ENCODE measurements around the gene FAM120A.

FAM120A gene

DNA sequence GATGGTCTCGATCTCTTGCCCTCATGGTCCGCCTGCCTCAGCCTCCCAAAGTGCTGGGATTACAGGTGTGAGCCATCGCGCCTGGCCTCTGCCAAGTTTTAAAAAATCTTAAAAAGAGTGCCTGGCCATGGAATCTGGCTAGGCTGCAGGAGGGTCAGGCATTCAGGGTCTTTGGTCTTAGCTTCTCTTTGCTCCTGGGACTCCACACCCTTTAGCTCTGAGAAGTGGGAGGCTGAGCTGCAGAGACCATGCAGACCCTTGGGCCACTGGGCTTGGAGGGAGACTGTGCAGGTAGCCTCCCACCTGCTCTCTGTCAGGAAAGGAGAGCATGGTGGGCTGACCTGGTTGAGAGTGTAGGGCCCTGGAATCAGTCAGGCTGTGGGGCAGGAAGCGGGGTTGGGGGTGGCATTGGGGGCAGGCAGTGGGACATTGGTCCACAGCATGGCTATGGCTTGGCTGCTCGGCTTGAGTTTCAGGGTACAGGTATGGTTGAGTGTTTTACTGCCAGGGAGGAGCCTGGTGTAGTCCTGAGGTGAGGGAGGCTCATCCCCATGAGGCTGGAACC lies 145.7 kb downstream of the FAM120A start:
- H3K27me3 ChIP-seq (ENCODE audit: control insufficient read depth, insufficient read depth, low read length), result no peaks in the 10 kb centered on the region
- DNase-seq (ENCODE audit: low read depth, low spot score), result no peak

GRCh38 chr9:93597871-93598646 lies 146.6 kb downstream of the FAM120A start:
- Histone ChIP-seq H3K4me3 (ENCODE audit: low read length) (no peak overlapping the region), H3K27me3 (ENCODE audit: control insufficient read depth, insufficient read depth, low read length) (no peaks in the 10 kb centered on the region), H3K4me1 (ENCODE audit: control insufficient read depth, insufficient read depth, low read length) (peaks cover 16% of the 10 kb centered on the region), H3K9me3 (ENCODE audit: control insufficient read depth, insufficient read depth, low read length) (no peaks in the 10 kb centered on the region), H3K27ac (ENCODE audit: low read length) (no peak overlapping the region), H3K36me3 (ENCODE audit: control insufficient read depth, insufficient read depth, low read length) (no peaks in the 10 kb centered on the region)
- WGBS (ENCODE audit: insufficient coverage, insufficient read length), result no CpG with 5 or more reads among the region's 15 CpGs
- DNase-seq (ENCODE audit: low read depth, low spot score), result no peak

More for the DNA sequence above, 145.7 kb downstream of the FAM120A start:
- Histone ChIP-seq H3K9me3 (ENCODE audit: control insufficient read depth, insufficient read depth, low read length) (no peaks in the 10 kb centered on the region), H3K27ac (ENCODE audit: low read length) (no peak overlapping the region), H3K4me3 (ENCODE audit: low read length) (no peak overlapping the region), H3K36me3 (ENCODE audit: control insufficient read depth, insufficient read depth, low read length) (no peaks in the 10 kb centered on the region), H3K4me1 (ENCODE audit: control insufficient read depth, insufficient read depth, low read length) (peaks cover 16% of the 10 kb centered on the region)
- no CpG with 5 or more reads among the region's 6 CpGs for WGBS (ENCODE audit: insufficient coverage, insufficient read length)

GRCh38 chr9:93598647-93599241 lies 147.3 kb downstream of the FAM120A start:
- no peak for DNase-seq (ENCODE audit: low read depth, low spot score)
- Histone ChIP-seq H3K4me3 (ENCODE audit: low read length) (no peak overlapping the region), H3K27ac (ENCODE audit: low read length) (no peak overlapping the region), H3K36me3 (ENCODE audit: control insufficient read depth, insufficient read depth, low read length) (no peaks in the 10 kb centered on the region), H3K27me3 (ENCODE audit: control insufficient read depth, insufficient read depth, low read length) (no peaks in the 10 kb centered on the region), H3K4me1 (ENCODE audit: control insufficient read depth, insufficient read depth, low read length) (peaks cover 16% of the 10 kb centered on the region), H3K9me3 (ENCODE audit: control insufficient read depth, insufficient read depth, low read length) (no peaks in the 10 kb centered on the region)
- WGBS (ENCODE audit: insufficient coverage, insufficient read length), result no CpG with 5 or more reads among the region's 11 CpGs

DNA sequence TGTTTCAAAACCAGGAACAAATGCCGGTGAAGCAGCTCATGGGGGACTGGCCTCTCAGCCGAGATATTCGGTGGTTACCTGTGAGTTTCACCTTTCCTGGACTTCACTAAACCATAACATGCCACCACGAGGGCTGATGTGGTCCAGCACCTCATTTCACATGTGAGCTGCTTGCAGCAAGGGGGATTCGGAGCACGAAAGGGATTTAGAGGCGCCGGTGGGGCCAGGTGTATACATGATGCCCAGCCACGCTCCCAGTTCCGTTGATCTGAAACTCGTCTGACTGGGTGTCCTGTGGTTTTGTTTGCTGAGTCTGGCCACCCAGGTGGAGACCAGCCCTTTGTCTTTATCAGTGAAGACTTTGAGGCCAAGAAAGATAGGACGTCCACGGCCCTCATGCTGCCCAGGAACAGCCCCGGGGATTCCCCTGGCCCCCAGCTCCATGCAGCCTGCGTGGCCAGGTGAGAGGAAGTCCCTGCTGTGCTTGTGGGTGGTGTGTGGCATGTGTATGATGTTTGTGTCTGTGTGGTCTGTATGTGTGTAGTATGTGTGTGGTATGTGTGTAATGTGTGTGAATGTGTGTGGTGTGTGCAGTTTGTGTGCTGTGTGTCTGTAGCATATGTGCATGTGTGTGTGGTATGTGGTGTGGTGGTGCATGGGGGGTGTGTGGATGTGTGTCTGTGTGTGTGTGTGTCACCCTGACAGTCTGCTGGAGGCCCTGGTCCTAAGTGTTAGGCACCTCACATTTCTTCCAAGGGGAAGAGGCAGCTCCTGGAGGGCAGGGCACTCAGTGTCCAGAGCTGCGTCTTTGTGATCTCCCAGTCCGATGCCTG lies 148.3 kb downstream of the FAM120A start:
- H3K4me3 ChIP-seq (ENCODE audit: low read length), result no peak overlapping the region
- H3K27ac ChIP-seq (ENCODE audit: low read length), result no peak overlapping the region
- no CpG with 5 or more reads among the region's 17 CpGs for WGBS (ENCODE audit: insufficient coverage, insufficient read length)
- H3K9me3 ChIP-seq (ENCODE audit: control insufficient read depth, insufficient read depth, low read length), result no peaks in the 10 kb centered on the region
- no peaks in the 10 kb centered on the region for H3K36me3 ChIP-seq (ENCODE audit: control insufficient read depth, insufficient read depth, low read length)
- H3K27me3 ChIP-seq (ENCODE audit: control insufficient read depth, insufficient read depth, low read length), result no peaks in the 10 kb centered on the region
- peaks cover 16% of the 10 kb centered on the region for H3K4me1 ChIP-seq (ENCODE audit: control insufficient read depth, insufficient read depth, low read length)
- DNase-seq (ENCODE audit: low read depth, low spot score), result no peak

DNA sequence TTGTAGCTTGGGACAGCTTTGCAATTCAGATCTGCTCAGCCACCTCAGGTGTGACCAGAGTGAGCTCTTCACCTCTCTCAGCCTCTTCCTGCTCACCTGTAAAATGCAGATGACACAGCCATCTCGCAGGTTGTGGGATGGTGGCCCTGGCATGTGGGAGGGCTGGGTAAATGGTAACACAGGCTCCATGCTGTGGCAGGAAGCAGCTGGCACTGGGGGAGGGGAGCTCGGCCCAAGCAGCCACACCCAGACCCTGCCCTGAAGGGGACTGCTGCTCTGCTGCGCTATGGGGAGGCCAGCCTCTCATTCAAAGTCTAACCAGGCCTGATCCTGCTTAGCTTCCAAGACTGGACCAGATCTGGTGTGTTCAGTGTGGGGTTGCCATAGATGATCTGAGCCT lies 149.0 kb downstream of the FAM120A start:
- no peak for DNase-seq (ENCODE audit: low read depth, low spot score)
- Histone ChIP-seq H3K4me3 (ENCODE audit: low read length) (no peak overlapping the region), H3K9me3 (ENCODE audit: control insufficient read depth, insufficient read depth, low read length) (no peaks in the 10 kb centered on the region), H3K36me3 (ENCODE audit: control insufficient read depth, insufficient read depth, low read length) (no peaks in the 10 kb centered on the region), H3K4me1 (ENCODE audit: control insufficient read depth, insufficient read depth, low read length) (peaks cover 16% of the 10 kb centered on the region), H3K27ac (ENCODE audit: low read length) (no peak overlapping the region), H3K27me3 (ENCODE audit: control insufficient read depth, insufficient read depth, low read length) (no peaks in the 10 kb centered on the region)
- WGBS (ENCODE audit: insufficient coverage, insufficient read length), result no CpG with 5 or more reads among the region's 3 CpGs

DNA sequence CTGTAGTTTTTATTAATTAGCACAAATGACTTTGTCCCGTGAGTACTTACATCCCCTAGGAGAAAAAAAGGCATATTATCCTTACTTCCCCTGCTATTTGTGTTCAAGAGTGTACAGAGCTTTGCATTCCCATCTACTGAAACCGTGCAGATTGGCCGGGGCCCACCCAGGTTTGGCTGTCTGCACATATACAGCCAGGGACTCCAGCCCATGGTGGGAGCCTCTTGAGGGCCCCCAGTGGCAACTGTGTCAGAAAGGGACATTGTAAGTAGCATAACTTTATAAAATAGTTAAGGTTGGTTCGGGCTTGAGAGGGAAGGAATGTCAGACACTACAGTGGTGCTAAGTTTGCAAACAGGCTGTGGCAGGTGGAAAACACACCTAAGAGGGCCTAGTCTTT lies 149.6 kb downstream of the FAM120A start:
- Histone ChIP-seq H3K9me3 (ENCODE audit: control insufficient read depth, insufficient read depth, low read length) (no peaks in the 10 kb centered on the region), H3K4me3 (ENCODE audit: low read length) (no peak overlapping the region), H3K27ac (ENCODE audit: low read length) (no peak overlapping the region), H3K4me1 (ENCODE audit: control insufficient read depth, insufficient read depth, low read length) (peaks cover 16% of the 10 kb centered on the region), H3K36me3 (ENCODE audit: control insufficient read depth, insufficient read depth, low read length) (no peaks in the 10 kb centered on the region), H3K27me3 (ENCODE audit: control insufficient read depth, insufficient read depth, low read length) (no peaks in the 10 kb centered on the region)
- no peak for DNase-seq (ENCODE audit: low read depth, low spot score)
- no CpG with 5 or more reads among the region's 4 CpGs for WGBS (ENCODE audit: insufficient coverage, insufficient read length)

DNA sequence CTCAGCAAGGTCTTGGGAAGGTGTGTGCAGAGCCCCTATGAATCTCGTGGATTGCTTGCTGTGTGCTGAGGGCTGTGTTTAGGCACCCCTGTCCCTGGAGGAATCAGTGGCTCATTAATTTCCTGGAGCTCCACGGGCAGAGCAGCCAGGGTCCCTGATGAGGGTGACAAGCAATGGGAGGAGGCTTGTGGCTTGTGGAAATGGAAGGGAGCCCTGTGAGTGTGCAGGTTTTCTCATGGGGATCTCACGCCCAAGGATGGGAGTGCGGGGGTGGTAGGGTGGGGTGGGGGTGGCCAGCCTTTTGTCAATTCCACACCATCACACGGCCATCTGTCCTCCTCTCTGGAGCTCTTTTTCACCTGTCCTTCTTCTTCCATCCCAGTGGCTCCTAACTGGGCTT lies 150.2 kb downstream of the FAM120A start:
- no CpG with 5 or more reads among the region's 5 CpGs for WGBS (ENCODE audit: insufficient coverage, insufficient read length)
- peaks cover 16% of the 10 kb centered on the region for H3K4me1 ChIP-seq (ENCODE audit: control insufficient read depth, insufficient read depth, low read length)
- no peak overlapping the region for H3K4me3 ChIP-seq (ENCODE audit: low read length)
- no peaks in the 10 kb centered on the region for H3K36me3 ChIP-seq (ENCODE audit: control insufficient read depth, insufficient read depth, low read length)
- DNase-seq (ENCODE audit: low read depth, low spot score), result no peak
- no peak overlapping the region for H3K27ac ChIP-seq (ENCODE audit: low read length)
- no peaks in the 10 kb centered on the region for H3K9me3 ChIP-seq (ENCODE audit: control insufficient read depth, insufficient read depth, low read length)
- H3K27me3 ChIP-seq (ENCODE audit: control insufficient read depth, insufficient read depth, low read length), result no peaks in the 10 kb centered on the region

DNA sequence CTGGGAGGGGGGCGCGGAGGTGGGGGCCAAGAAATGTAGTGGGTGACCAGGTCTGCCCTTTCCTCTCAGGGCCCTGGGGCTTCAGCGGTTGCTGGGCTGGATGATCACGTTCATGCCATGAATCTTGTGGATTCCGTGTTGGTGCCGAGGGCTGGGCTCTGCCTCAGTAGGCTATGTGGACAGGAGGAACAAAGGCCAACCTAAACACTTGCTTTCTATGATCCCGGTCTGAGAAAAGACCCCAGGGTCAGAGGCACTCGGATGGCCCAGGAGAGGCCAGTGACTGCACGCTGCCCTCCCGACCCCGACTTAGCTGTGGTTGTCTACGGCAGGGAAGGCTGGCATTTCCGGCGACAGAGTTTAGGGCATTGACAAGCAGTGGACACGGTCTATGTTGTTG lies 151.5 kb downstream of the FAM120A start:
- H3K4me3 ChIP-seq (ENCODE audit: low read length), result no peak overlapping the region
- H3K4me1 ChIP-seq (ENCODE audit: control insufficient read depth, insufficient read depth, low read length), result peaks cover 16% of the 10 kb centered on the region
- no peak for DNase-seq (ENCODE audit: low read depth, low spot score)
- H3K36me3 ChIP-seq (ENCODE audit: control insufficient read depth, insufficient read depth, low read length), result no peaks in the 10 kb centered on the region
- no peaks in the 10 kb centered on the region for H3K27me3 ChIP-seq (ENCODE audit: control insufficient read depth, insufficient read depth, low read length)
- WGBS (ENCODE audit: insufficient coverage, insufficient read length), result no CpG with 5 or more reads among the region's 15 CpGs
- no peaks in the 10 kb centered on the region for H3K9me3 ChIP-seq (ENCODE audit: control insufficient read depth, insufficient read depth, low read length)
- no peak overlapping the region for H3K27ac ChIP-seq (ENCODE audit: low read length)

- H3K36me3 ChIP-seq (ENCODE audit: control insufficient read depth, insufficient read depth, low read length), result no peaks in the 10 kb centered on the region
- peaks cover 16% of the 10 kb centered on the region for H3K4me1 ChIP-seq (ENCODE audit: control insufficient read depth, insufficient read depth, low read length)
- no peaks in the 10 kb centered on the region for H3K27me3 ChIP-seq (ENCODE audit: control insufficient read depth, insufficient read depth, low read length)
- WGBS (ENCODE audit: insufficient coverage, insufficient read length), result no CpG with 5 or more reads among the region's 4 CpGs
- no peak for DNase-seq (ENCODE audit: low read depth, low spot score)
- H3K4me3 ChIP-seq (ENCODE audit: low read length), result no peak overlapping the region
- H3K27ac ChIP-seq (ENCODE audit: low read length), result no peak overlapping the region
- H3K9me3 ChIP-seq (ENCODE audit: control insufficient read depth, insufficient read depth, low read length), result no peaks in the 10 kb centered on the region
Observed at GRCh38 chr9:93603906-93604326, 152.4 kb downstream of the FAM120A start.

GRCh38 chr9:93606187-93606586 lies 154.7 kb downstream of the FAM120A start:
- H3K27me3 ChIP-seq (ENCODE audit: control insufficient read depth, insufficient read depth, low read length), result no peaks in the 10 kb centered on the region
- H3K4me3 ChIP-seq (ENCODE audit: low read length), result no peak overlapping the region
- no peaks in the 10 kb centered on the region for H3K36me3 ChIP-seq (ENCODE audit: control insufficient read depth, insufficient read depth, low read length)
- H3K9me3 ChIP-seq (ENCODE audit: control insufficient read depth, insufficient read depth, low read length), result no peaks in the 10 kb centered on the region
- DNase-seq (ENCODE audit: low read depth, low spot score), result no peak
- no peaks in the 10 kb centered on the region for H3K4me1 ChIP-seq (ENCODE audit: control insufficient read depth, insufficient read depth, low read length)
- no peak overlapping the region for H3K27ac ChIP-seq (ENCODE audit: low read length)
- WGBS (ENCODE audit: insufficient coverage, insufficient read length), result no CpG with 5 or more reads among the region's 3 CpGs

Data from iPS DF 6.9 (cell line).